Measurements from ENCODE around the gene ST6GALNAC4. TPM values are rescaled to one million over a fixed set of nuclear protein-coding genes. Genes with fewer than 3 reads are reported as not detected.

ST6GALNAC4 gene
- total and polyA plus RNA-seq, 10 of the 15 experiments (the other 5 are each of a cell fraction or from before 2014, with no cell fraction given): 4.2 to 63.2 (median 35.2) TPM

DNA sequence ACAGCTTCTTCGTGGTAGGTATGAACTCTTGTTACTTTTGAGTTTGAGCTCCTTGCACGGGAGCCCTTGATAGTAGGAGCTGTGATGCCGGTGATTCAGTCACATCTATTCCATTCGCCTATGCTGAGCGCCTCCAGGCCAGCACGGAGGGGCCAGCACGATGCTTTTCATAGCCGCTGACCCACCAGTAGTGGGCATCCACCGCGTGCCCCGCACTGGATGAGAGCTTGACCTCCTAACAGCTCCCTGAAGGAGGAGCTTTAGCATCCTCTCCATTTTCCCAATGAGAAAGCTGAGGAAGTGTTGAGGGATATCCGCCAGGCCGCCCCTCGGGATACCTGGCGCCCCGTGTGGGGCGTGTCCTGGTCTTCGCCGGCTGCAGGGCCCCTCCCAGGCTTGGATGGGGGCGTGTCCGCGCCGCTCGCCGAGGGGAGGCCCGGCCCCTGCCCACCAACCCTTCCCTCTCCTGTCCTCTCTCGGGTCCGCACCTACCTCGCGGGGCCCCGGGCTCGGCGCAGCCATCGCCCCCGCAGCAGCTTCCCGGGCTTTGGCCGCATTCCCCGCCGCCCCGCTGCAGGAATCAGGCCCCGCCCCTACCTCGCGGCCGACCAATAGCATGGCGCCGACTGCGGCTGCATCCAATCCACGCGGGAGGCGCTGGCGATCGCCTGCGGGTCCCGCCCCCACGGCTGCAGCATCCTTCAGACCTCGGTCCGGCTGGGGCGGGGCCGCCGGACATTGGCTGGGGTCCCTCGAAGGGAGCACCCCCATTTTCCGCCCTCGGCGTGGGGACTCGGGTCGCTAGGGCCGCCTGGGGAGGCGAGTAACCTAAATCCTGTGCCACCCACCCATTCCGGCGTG lies 13.6 kb upstream of the ST6GALNAC4 start, which contains the start of gene PIP5KL1:
TSS of gene PIP5KL1 (minus strand) at position 547 of the 861 bp plus-strand sequence. CDS start at position 522, 25 bp downstream.
- no peak for FAIRE-seq
- in situ Hi-C loops (cut with MboI): no loop called here
- peak within 1 kb of the TSS; percentile 96 for H3K4me2 ChIP-seq (ENCODE audit: control insufficient read depth, insufficient read depth)
- no peak for TF ChIP-seq ZNF207 (IDR thresholded peaks at IDR 0.05; ENCODE audit: borderline replicate concordance)
- 0 out of 2 replicates have a peak, but pooled peaks have one; percentile 56 for TF ChIP-seq RFX5 (IDR thresholded peaks at IDR 0.05; ENCODE audit: low read depth, low read length)
- TF ChIP-seq SREBF1 (IDR thresholded peaks at IDR 0.05; ENCODE audit: low read length): no peak
- TF ChIP-seq ESRRA (IDR thresholded peaks at IDR 0.05; ENCODE audit: low read length): no peak
- no peak for TF ChIP-seq MEF2B (IDR thresholded peaks at IDR 0.05; ENCODE audit: partially characterized antibody, poor library complexity, severe bottlenecking)
- peak; percentile 87 for TF ChIP-seq NFYB (IDR thresholded peaks at IDR 0.05; ENCODE audit: insufficient read depth, low read depth, low read length)
- TF ChIP-seq, protein P1, sequence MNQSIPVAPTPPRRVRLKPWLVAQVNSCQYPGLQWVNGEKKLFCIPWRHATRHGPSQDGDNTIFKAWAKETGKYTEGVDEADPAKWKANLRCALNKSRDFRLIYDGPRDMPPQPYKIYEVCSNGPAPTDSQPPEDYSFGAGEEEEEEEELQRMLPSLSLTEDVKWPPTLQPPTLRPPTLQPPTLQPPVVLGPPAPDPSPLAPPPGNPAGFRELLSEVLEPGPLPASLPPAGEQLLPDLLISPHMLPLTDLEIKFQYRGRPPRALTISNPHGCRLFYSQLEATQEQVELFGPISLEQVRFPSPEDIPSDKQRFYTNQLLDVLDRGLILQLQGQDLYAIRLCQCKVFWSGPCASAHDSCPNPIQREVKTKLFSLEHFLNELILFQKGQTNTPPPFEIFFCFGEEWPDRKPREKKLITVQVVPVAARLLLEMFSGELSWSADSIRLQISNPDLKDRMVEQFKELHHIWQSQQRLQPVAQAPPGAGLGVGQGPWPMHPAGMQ (IDR thresholded peaks at IDR 0.05; ENCODE audit: borderline replicate concordance): no peak
- no peak for TF ChIP-seq YBX1 (IDR thresholded peaks at IDR 0.05)
- peak; percentile 47 for TF ChIP-seq FOS (IDR thresholded peaks at IDR 0.05; ENCODE audit: borderline replicate concordance, extremely low read depth, insufficient read length)
- TF ChIP-seq, protein P2, sequence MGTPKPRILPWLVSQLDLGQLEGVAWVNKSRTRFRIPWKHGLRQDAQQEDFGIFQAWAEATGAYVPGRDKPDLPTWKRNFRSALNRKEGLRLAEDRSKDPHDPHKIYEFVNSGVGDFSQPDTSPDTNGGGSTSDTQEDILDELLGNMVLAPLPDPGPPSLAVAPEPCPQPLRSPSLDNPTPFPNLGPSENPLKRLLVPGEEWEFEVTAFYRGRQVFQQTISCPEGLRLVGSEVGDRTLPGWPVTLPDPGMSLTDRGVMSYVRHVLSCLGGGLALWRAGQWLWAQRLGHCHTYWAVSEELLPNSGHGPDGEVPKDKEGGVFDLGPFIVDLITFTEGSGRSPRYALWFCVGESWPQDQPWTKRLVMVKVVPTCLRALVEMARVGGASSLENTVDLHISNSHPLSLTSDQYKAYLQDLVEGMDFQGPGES (IDR thresholded peaks at IDR 0.05): peak; percentile 56; the same call in 1 of the 2 replicates
- TF ChIP-seq ASH2L (IDR thresholded peaks at IDR 0.05; ENCODE audit: borderline replicate concordance, low read depth): no peak
- no peak for TF ChIP-seq SMAD1 (IDR thresholded peaks at IDR 0.05; ENCODE audit: low read depth, partially characterized antibody)
- no peak for TF ChIP-seq FOXM1 (IDR thresholded peaks at IDR 0.05; ENCODE audit: low read depth, low read length)
- TF ChIP-seq JUND (IDR thresholded peaks at IDR 0.05; ENCODE audit: low read depth, low read length): no peak
- no peak for TF ChIP-seq RAD51 (IDR thresholded peaks at IDR 0.05)
- no peak for TF ChIP-seq NR2F1 (conservative IDR thresholded peaks at IDR 0.05)
- no peak for TF ChIP-seq RCOR1 (conservative IDR thresholded peaks at IDR 0.05; ENCODE audit: low read depth, low read length)
- TF ChIP-seq GABPA (IDR thresholded peaks at IDR 0.05; ENCODE audit: low read depth): no peak
- TF ChIP-seq LARP7 (IDR thresholded peaks at IDR 0.05): peak; percentile 69; the same call in 1 of the 2 replicates
- TF ChIP-seq, protein P3, sequence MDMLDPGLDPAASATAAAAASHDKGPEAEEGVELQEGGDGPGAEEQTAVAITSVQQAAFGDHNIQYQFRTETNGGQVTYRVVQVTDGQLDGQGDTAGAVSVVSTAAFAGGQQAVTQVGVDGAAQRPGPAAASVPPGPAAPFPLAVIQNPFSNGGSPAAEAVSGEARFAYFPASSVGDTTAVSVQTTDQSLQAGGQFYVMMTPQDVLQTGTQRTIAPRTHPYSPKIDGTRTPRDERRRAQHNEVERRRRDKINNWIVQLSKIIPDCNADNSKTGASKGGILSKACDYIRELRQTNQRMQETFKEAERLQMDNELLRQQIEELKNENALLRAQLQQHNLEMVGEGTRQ (IDR thresholded peaks at IDR 0.05; ENCODE audit: borderline replicate concordance, low read depth, low read length): no peak
- TF ChIP-seq IKZF1 (conservative IDR thresholded peaks at IDR 0.05): peak; percentile 17; the same call in 1 of the 2 replicates

More for the DNA sequence above, 13.6 kb upstream of the ST6GALNAC4 start, which contains the start of gene PIP5KL1:
- peak within 1 kb of the TSS; percentile 51; the same call in 1 of the 2 replicates for H3K9ac ChIP-seq (ENCODE audit: control insufficient read depth, insufficient read depth, low read length)
- peaks cover 2 to 4% of the 10 kb centered on the region in 2 experiments; a peak in 3 of 4 replicates for H3K27me3 ChIP-seq (replicated peaks in 1 of 2; ENCODE audit: control insufficient read depth in 2 of 2, insufficient read depth in 2 of 2, low read length in 1 of 2)
- WGBS (ENCODE audit: insufficient coverage, insufficient replicate concordance, low lambda C conversion rate, missing lambda C conversion rate): 1% methylated on average over 54 of the region's 70 CpGs
- intact Hi-C loops (cut with micrococcal nuclease; ENCODE audit: unreplicated experiment): no loop called here
- peak within 1 kb of the TSS; percentile 61 for H2AFZ ChIP-seq (ENCODE audit: control insufficient read depth, low read depth, low read length)
- POLR2A ChIA-PET: interaction anchor here (0.5 to 1.2 kb wide), 2 partner anchors 14 to 971 kb away, joined by 3 to 5 read pairs; partner anchors contain the start of gene ST6GALNAC4
- H3K9me3 ChIP-seq (replicated peaks; ENCODE audit: control insufficient read depth, insufficient read depth, low read length): no peaks in the 10 kb centered on the region
- peaks cover 21% of the 10 kb centered on the region for H3K4me1 ChIP-seq (ENCODE audit: control insufficient read depth, insufficient read depth, low read length)
- RAD21 ChIA-PET (ENCODE audit: unreplicated experiment): interaction anchor here (0.5 to 1.6 kb wide), 6 partner anchors 9 to 196 kb away, joined by 3 to 4 read pairs (median 4); partner anchors contain the start of genes ST6GALNAC4 and TOR2A
- no peak within 1 kb of the TSS for H3K27ac ChIP-seq (ENCODE audit: control insufficient read depth, insufficient read depth)
- ATAC-seq (peak; percentile 93), DNase-seq (ENCODE audit: low read depth, low spot score) (no peak)
- CTCF ChIA-PET: interaction anchor here (0.8 to 3.2 kb wide), 6 partner anchors 9 to 195 kb away, joined by 3 to 19 read pairs (median 4); partner anchors contain the start of gene TOR2A
- H3K36me3 ChIP-seq (ENCODE audit: control insufficient read depth in 2 of 2, insufficient read depth in 2 of 2, low read length in 1 of 2): peaks cover 0 to 2% of the 10 kb centered on the region in 2 experiments; a peak in 2 of 4 replicates
- peaks cover 2% of the 10 kb centered on the region; the same call in 1 of the 2 replicates for H4K20me1 ChIP-seq (ENCODE audit: control insufficient read depth, insufficient read depth)
- no TSS peak for BruUV-seq (replicated peaks)
- SMC1A ChIA-PET (ENCODE audit: uncharacterized antibody, unreplicated experiment): interaction anchor here (0.7 to 0.8 kb wide), 2 partner anchors 9 to 13 kb away, joined by 3 to 4 read pairs; partner anchors contain the start of gene ST6GALNAC4
- peaks cover 3% of the 10 kb centered on the region; the same call in 1 of the 2 replicates for H3K79me2 ChIP-seq (ENCODE audit: control insufficient read depth, insufficient read depth, low read length)
- peak within 1 kb of the TSS; percentile 65 for H3K4me3 ChIP-seq
